Natural killer cell treated with Interleukin-12 subunit alpha and Interleukin-12 subunit beta and Interleukin-15 and Interleukin-18, amount 100 ng/mL, for 72 hours (primary cell): ENCODE data around the gene HOXC13. TPM values are rescaled to one million over a fixed set of nuclear protein-coding genes. Genes with fewer than 3 reads are reported as not detected.

Source experiments
- ATAC-seq, 2 donors: fragments of 150-1000 bp; cut with Tn5 transposase in 1 of 2; sonication (Bioruptor Pico), chemical (Tn5 transposase) in 1 of 2; 2 replicates each; pipeline ENCODE4 v1.10.0; 2021
- DNase-seq: peaks from one replicate; pipeline ENCODE4 v3.0.0; 2022; ENCODE audit warnings: low spot score
- H3K27ac Mint-ChIP-seq, 2 donors: 1 replicate in 1 of 2; 2 replicates in 1 of 2; pipeline ENCODE4 v1.8.0; 2022; ENCODE audit warnings: mixed read lengths in 2 of 2, mild to moderate bottlenecking in 1 of 2, moderate library complexity in 1 of 2
- H3K27me3 Mint-ChIP-seq, 2 donors: 1 replicate in 1 of 2; 2 replicates in 1 of 2; pipeline ENCODE4 v1.8.0; 2022; ENCODE audit warnings: mixed read lengths in 2 of 2
- H3K36me3 Mint-ChIP-seq: one replicate; pipeline ENCODE4 v1.8.0; 2022; ENCODE audit warnings: mixed read lengths
- H3K4me1 Mint-ChIP-seq, 2 donors: 1 replicate in 1 of 2; 2 replicates in 1 of 2; pipeline ENCODE4 v1.8.0; 2022; ENCODE audit warnings: low read depth in 2 of 2, mixed read lengths in 2 of 2, mild to moderate bottlenecking in 1 of 2
- H3K4me3 Mint-ChIP-seq: one replicate; pipeline ENCODE4 v1.8.0; 2022; ENCODE audit warnings: mixed read lengths
- H3K9me3 Mint-ChIP-seq: 2 replicates; pipeline ENCODE4 v1.8.0; 2022; ENCODE audit warnings: mixed read lengths
- total RNA-seq, 2 donors: library from RNA; stranded (reverse); gene quantifications; one replicate each; pipeline ENCODE4 v1.2.3, GENCODE V29; 2022

Gene HOXC13
- total RNA-seq, 2 donors from 2014 or later = not detected

- no peak overlapping the region for H3K4me3 Mint-ChIP-seq
- H3K27ac Mint-ChIP-seq = no peak overlapping the region
Observed at GRCh38 chr12:53955036-53955775, 16.6 kb downstream of the HOXC13 start.

GRCh38 chr12:53955776-53956250, 17.2 kb downstream of the HOXC13 start:
- Mint-ChIP-seq H3K27me3 (peaks cover 60 to 79% of the 10 kb centered on the region in 2 donors), H3K9me3 (no peaks in the 10 kb centered on the region), H3K4me3 (no peak overlapping the region), H3K4me1 (peaks cover 26 to 32% of the 10 kb centered on the region in 2 donors), H3K36me3 (peaks cover 5% of the 10 kb centered on the region), H3K27ac (no peak overlapping the region)
- ATAC-seq (no peak), DNase-seq (no peak)

More at GRCh38 chr12:53955036-53955775, 16.6 kb downstream of the HOXC13 start:
- no peak for DNase-seq
- no peak for ATAC-seq
- Mint-ChIP-seq H3K4me1 (peaks cover 24 to 28% of the 10 kb centered on the region in 2 donors), H3K27me3 (peaks cover 59 to 74% of the 10 kb centered on the region in 2 donors), H3K36me3 (peaks cover 5% of the 10 kb centered on the region), H3K9me3 (no peaks in the 10 kb centered on the region)

GRCh38 chr12:53956251-53956887, 17.7 kb downstream of the HOXC13 start:
- DNase-seq (no peak), ATAC-seq (no peak)
- H3K4me1 Mint-ChIP-seq = peaks cover 26 to 32% of the 10 kb centered on the region in 2 donors
- H3K27me3 Mint-ChIP-seq = peaks cover 56 to 75% of the 10 kb centered on the region in 2 donors
- no peak overlapping the region for H3K4me3 Mint-ChIP-seq
- H3K36me3 Mint-ChIP-seq = peaks cover 5% of the 10 kb centered on the region
- H3K27ac Mint-ChIP-seq = no peak overlapping the region
- no peaks in the 10 kb centered on the region for H3K9me3 Mint-ChIP-seq

GRCh38 chr12:53956914-53957536, 18.4 kb downstream of the HOXC13 start:
- no peak for DNase-seq
- Mint-ChIP-seq H3K27ac (no peak overlapping the region), H3K9me3 (no peaks in the 10 kb centered on the region), H3K36me3 (peaks cover 5% of the 10 kb centered on the region), H3K4me3 (no peak overlapping the region), H3K4me1 (peaks cover 26 to 28% of the 10 kb centered on the region in 2 donors), H3K27me3 (peaks cover 51 to 68% of the 10 kb centered on the region in 2 donors)
- no peak for ATAC-seq

- Mint-ChIP-seq H3K9me3 (no peaks in the 10 kb centered on the region), H3K4me3 (no peak overlapping the region), H3K27me3 (peaks cover 55 to 71% of the 10 kb centered on the region in 2 donors), H3K4me1 (peaks cover 27% of the 10 kb centered on the region in 2 donors), H3K27ac (no peak overlapping the region), H3K36me3 (peaks cover 5% of the 10 kb centered on the region)
- ATAC-seq (no peak), DNase-seq (no peak)
Observed at GRCh38 chr12:53958128-53958527, 19.5 kb downstream of the HOXC13 start.

- ATAC-seq = no peak
- no peak overlapping the region for H3K4me3 Mint-ChIP-seq
- peaks cover 54 to 71% of the 10 kb centered on the region in 2 donors for H3K27me3 Mint-ChIP-seq
- H3K27ac Mint-ChIP-seq = no peak overlapping the region
- peaks cover 26 to 32% of the 10 kb centered on the region in 2 donors for H3K4me1 Mint-ChIP-seq
- no peak for DNase-seq
- H3K36me3 Mint-ChIP-seq = no peaks in the 10 kb centered on the region
- H3K9me3 Mint-ChIP-seq = no peaks in the 10 kb centered on the region
Observed at GRCh38 chr12:53959314-53959713, 20.7 kb downstream of the HOXC13 start.

- DNase-seq (no peak), ATAC-seq (no peak)
- H3K27me3 Mint-ChIP-seq = peaks cover 61 to 81% of the 10 kb centered on the region in 2 donors
- no peak overlapping the region for H3K27ac Mint-ChIP-seq
- peaks cover 31 to 38% of the 10 kb centered on the region in 2 donors for H3K4me1 Mint-ChIP-seq
- no peaks in the 10 kb centered on the region for H3K9me3 Mint-ChIP-seq
- H3K4me3 Mint-ChIP-seq = peak overlapping the region; percentile 3
- H3K36me3 Mint-ChIP-seq = no peaks in the 10 kb centered on the region
Observed at GRCh38 chr12:53960187-53961024, 21.8 kb downstream of the HOXC13 start.

- no peak overlapping the region for H3K27ac Mint-ChIP-seq
- ATAC-seq = peak in 1 of 2 donors; percentile 15
- no peaks in the 10 kb centered on the region for H3K9me3 Mint-ChIP-seq
- H3K36me3 Mint-ChIP-seq = no peaks in the 10 kb centered on the region
- DNase-seq = no peak
- no peak overlapping the region for H3K4me3 Mint-ChIP-seq
- peaks cover 30 to 38% of the 10 kb centered on the region in 2 donors for H3K4me1 Mint-ChIP-seq
- H3K27me3 Mint-ChIP-seq = peaks cover 61 to 81% of the 10 kb centered on the region in 2 donors
Observed at GRCh38 chr12:53961025-53961761, 22.6 kb downstream of the HOXC13 start.

GRCh38 chr12:53963005-53963404, 24.4 kb downstream of the HOXC13 start:
- Mint-ChIP-seq H3K4me1 (peaks cover 35 to 37% of the 10 kb centered on the region in 2 donors), H3K27ac (no peak overlapping the region), H3K36me3 (no peaks in the 10 kb centered on the region), H3K9me3 (no peaks in the 10 kb centered on the region), H3K27me3 (peaks cover 67 to 86% of the 10 kb centered on the region in 2 donors), H3K4me3 (no peak overlapping the region)
- no peak for DNase-seq
- ATAC-seq = no peak

GRCh38 chr12:53963434-53964314, 25.0 kb downstream of the HOXC13 start:
- H3K4me1 Mint-ChIP-seq = peaks cover 35 to 37% of the 10 kb centered on the region in 2 donors

GRCh38 chr12:53964315-53964713, 25.7 kb downstream of the HOXC13 start:
- ATAC-seq = no peak
- Mint-ChIP-seq H3K27ac (no peak overlapping the region), H3K4me3 (peak overlapping the region; percentile 16), H3K4me1 (peaks cover 35 to 37% of the 10 kb centered on the region in 2 donors), H3K36me3 (no peaks in the 10 kb centered on the region), H3K9me3 (no peaks in the 10 kb centered on the region), H3K27me3 (peaks cover 66 to 84% of the 10 kb centered on the region in 2 donors)
- DNase-seq = no peak

More at GRCh38 chr12:53963434-53964314, 25.0 kb downstream of the HOXC13 start:
- Mint-ChIP-seq H3K36me3 (no peaks in the 10 kb centered on the region), H3K27me3 (peaks cover 67 to 86% of the 10 kb centered on the region in 2 donors), H3K27ac (no peak overlapping the region), H3K4me3 (peak overlapping the region; percentile 16), H3K9me3 (no peaks in the 10 kb centered on the region)
- ATAC-seq = no peak
- DNase-seq = no peak
